COLO668 (cell line): ENCODE data around the gene NSD2.
"Not testable (repeated sequence)": the region's sequence is repeated elsewhere in the genome, so short reads cannot be mapped to it uniquely, and the experiment has no call there.

Experiments
- DNase-seq: peaks from one replicate; lab custom pipeline; 2025; ENCODE audit not compliant: unreplicated experiment; lab: John Stamatoyannopoulos, UW

The NSD2 gene

GRCh38 chr4:1841887-1842210, 29.3 kb upstream of the NSD2 start:
- no peak for DNase-seq

GRCh38 chr4:1842339-1842895, 28.8 kb upstream of the NSD2 start:
- DNase-seq = no peak

GRCh38 chr4:1842993-1843448, 28.2 kb upstream of the NSD2 start:
- no peak for DNase-seq

GRCh38 chr4:1843852-1844251, 27.3 kb upstream of the NSD2 start:
- DNase-seq = no peak

- DNase-seq = not testable (repeated sequence)
Measured at GRCh38 chr4:1844618-1845017, 26.6 kb upstream of the NSD2 start.

GRCh38 chr4:1846580-1846979, 24.6 kb upstream of the NSD2 start:
- no peak for DNase-seq

GRCh38 chr4:1850276-1850675, 20.9 kb upstream of the NSD2 start:
- DNase-seq = no peak

GRCh38 chr4:1851160-1851559, 20.0 kb upstream of the NSD2 start:
- no peak for DNase-seq

GRCh38 chr4:1851575-1852410, 19.4 kb upstream of the NSD2 start:
- DNase-seq = no peak

GRCh38 chr4:1852904-1853623, 18.1 kb upstream of the NSD2 start:
- no peak for DNase-seq

GRCh38 chr4:1854752-1855151, 16.4 kb upstream of the NSD2 start:
- DNase-seq = no peak

- DNase-seq = peak; percentile 34
Measured at GRCh38 chr4:1855333-1856070, 15.7 kb upstream of the NSD2 start.

GRCh38 chr4:1856071-1856942, 14.9 kb upstream of the NSD2 start, which contains the start of gene LETM1:
LETM1 (minus strand) TSS chr4:1856156; CDS start chr4:1855950, 206 bp downstream.
- peak; percentile 98 for DNase-seq

GRCh38 chr4:1856943-1857699, 14.1 kb upstream of the NSD2 start:
- peak; percentile 24 for DNase-seq

GRCh38 chr4:1857931-1858330, 13.3 kb upstream of the NSD2 start:
- no peak for DNase-seq

- DNase-seq = no peak
Measured at GRCh38 chr4:1859389-1859753, 11.8 kb upstream of the NSD2 start.

- DNase-seq = no peak
Measured at GRCh38 chr4:1862055-1862911, 8.9 kb upstream of the NSD2 start.

GRCh38 chr4:1862961-1863296, 8.3 kb upstream of the NSD2 start:
- DNase-seq = no peak
